AML-193 (cell line): ENCODE data around the gene ADGRG3.

Experiments
- DNase-seq, 2 experiments: peaks; one replicate each; lab custom pipeline; 2025; lab: John Stamatoyannopoulos, UW

The ADGRG3 gene

GRCh38 chr16:57630931-57631845 lies 36.9 kb upstream of the ADGRG3 start:
- DNase-seq, result no peak

- DNase-seq, result no peak
Measured at GRCh38 chr16:57632568-57632967, 35.5 kb upstream of the ADGRG3 start.

GRCh38 chr16:57633383-57634064 lies 34.6 kb upstream of the ADGRG3 start:
- no peak for DNase-seq

GRCh38 chr16:57634171-57634570 lies 33.9 kb upstream of the ADGRG3 start:
- DNase-seq, result no peak

GRCh38 chr16:57635266-57636097 lies 32.6 kb upstream of the ADGRG3 start:
- no peak for DNase-seq

GRCh38 chr16:57636184-57636583 lies 31.9 kb upstream of the ADGRG3 start:
- no peak for DNase-seq

- DNase-seq, result no peak
Measured at GRCh38 chr16:57637020-57637419, 31.1 kb upstream of the ADGRG3 start.

GRCh38 chr16:57637424-57637823 lies 30.7 kb upstream of the ADGRG3 start:
- DNase-seq, result no peak

GRCh38 chr16:57637965-57638364 lies 30.1 kb upstream of the ADGRG3 start:
- no peak for DNase-seq

- no peak for DNase-seq
Measured at GRCh38 chr16:57638381-57638780, 29.7 kb upstream of the ADGRG3 start.

GRCh38 chr16:57639172-57639887 lies 28.8 kb upstream of the ADGRG3 start:
- DNase-seq, result no peak

GRCh38 chr16:57640185-57640584 lies 27.9 kb upstream of the ADGRG3 start:
- no peak for DNase-seq

- DNase-seq, result no peak
Measured at GRCh38 chr16:57640612-57641011, 27.5 kb upstream of the ADGRG3 start.

GRCh38 chr16:57642160-57643135 lies 25.7 kb upstream of the ADGRG3 start:
- no peak for DNase-seq

GRCh38 chr16:57643147-57643874 lies 24.8 kb upstream of the ADGRG3 start:
- DNase-seq, result no peak

- DNase-seq, result no peak
Measured at GRCh38 chr16:57643910-57644309, 24.2 kb upstream of the ADGRG3 start.

GRCh38 chr16:57644383-57645014 lies 23.6 kb upstream of the ADGRG3 start:
- no peak for DNase-seq

GRCh38 chr16:57645169-57645568 lies 22.9 kb upstream of the ADGRG3 start:
- no peak for DNase-seq

- DNase-seq, result no peak
Measured at GRCh38 chr16:57645691-57646387, 22.3 kb upstream of the ADGRG3 start.
